ENCODE measurements around the gene UBP1.
"Not testable (repeated sequence)": the region's sequence is repeated elsewhere in the genome, so short reads cannot be mapped to it uniquely, and the experiment has no call there.

The UBP1 gene

GRCh38 chr3:33433843-33434242 is 6.4 kb downstream of the UBP1 start:
- in situ Hi-C loops (cut with MboI; ENCODE audit: low sequenced_read_pairs, unreplicated experiment) = no loop called here
- no peak for DNase-seq (ENCODE audit: low spot score)
- TF ChIP-seq, protein P1, sequence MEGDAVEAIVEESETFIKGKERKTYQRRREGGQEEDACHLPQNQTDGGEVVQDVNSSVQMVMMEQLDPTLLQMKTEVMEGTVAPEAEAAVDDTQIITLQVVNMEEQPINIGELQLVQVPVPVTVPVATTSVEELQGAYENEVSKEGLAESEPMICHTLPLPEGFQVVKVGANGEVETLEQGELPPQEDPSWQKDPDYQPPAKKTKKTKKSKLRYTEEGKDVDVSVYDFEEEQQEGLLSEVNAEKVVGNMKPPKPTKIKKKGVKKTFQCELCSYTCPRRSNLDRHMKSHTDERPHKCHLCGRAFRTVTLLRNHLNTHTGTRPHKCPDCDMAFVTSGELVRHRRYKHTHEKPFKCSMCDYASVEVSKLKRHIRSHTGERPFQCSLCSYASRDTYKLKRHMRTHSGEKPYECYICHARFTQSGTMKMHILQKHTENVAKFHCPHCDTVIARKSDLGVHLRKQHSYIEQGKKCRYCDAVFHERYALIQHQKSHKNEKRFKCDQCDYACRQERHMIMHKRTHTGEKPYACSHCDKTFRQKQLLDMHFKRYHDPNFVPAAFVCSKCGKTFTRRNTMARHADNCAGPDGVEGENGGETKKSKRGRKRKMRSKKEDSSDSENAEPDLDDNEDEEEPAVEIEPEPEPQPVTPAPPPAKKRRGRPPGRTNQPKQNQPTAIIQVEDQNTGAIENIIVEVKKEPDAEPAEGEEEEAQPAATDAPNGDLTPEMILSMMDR (IDR thresholded peaks at IDR 0.05; ENCODE audit: borderline replicate concordance, control extremely low read depth, extremely low read depth, insufficient read depth, missing control alignments) = no peak

- TF ChIP-seq, protein P1 (IDR thresholded peaks at IDR 0.05; ENCODE audit: borderline replicate concordance, control extremely low read depth, extremely low read depth, insufficient read depth, missing control alignments) = no peak
- DNase-seq (ENCODE audit: low spot score) = no peak
- in situ Hi-C loops (cut with MboI; ENCODE audit: low sequenced_read_pairs, unreplicated experiment) = no loop called here
Observed at GRCh38 chr3:33430571-33430970, 9.6 kb downstream of the UBP1 start.

- in situ Hi-C loops (cut with MboI; ENCODE audit: low sequenced_read_pairs, unreplicated experiment) = no loop called here
- TF ChIP-seq, protein P1 (IDR thresholded peaks at IDR 0.05; ENCODE audit: borderline replicate concordance, control extremely low read depth, extremely low read depth, insufficient read depth, missing control alignments) = no peak
- no peak for DNase-seq (ENCODE audit: low spot score)
Observed at GRCh38 chr3:33430061-33430460, 10.1 kb downstream of the UBP1 start.

DNA sequence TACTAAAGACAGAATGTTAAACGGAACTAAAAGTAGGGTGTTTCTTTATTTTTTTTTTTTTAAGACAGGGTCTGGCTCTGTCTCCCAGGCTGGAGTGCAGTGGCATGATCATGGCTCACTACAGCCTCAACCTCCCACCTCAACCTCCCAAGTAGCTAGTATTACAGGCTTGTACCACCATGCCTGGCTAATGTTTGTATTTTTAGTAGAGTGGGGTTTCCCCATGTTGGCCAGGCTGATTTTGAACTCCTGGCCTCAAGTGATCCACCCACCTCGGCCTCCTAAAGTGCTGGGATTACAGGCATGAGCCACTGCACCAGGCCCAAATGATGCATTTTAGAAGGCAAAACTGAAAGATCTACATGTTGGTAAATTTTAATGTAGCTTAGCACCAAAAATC is 10.9 kb downstream of the UBP1 start:
- in situ Hi-C loops (cut with MboI; ENCODE audit: low sequenced_read_pairs, unreplicated experiment); DNase-seq (ENCODE audit: low spot score): not testable (repeated sequence)

DNA sequence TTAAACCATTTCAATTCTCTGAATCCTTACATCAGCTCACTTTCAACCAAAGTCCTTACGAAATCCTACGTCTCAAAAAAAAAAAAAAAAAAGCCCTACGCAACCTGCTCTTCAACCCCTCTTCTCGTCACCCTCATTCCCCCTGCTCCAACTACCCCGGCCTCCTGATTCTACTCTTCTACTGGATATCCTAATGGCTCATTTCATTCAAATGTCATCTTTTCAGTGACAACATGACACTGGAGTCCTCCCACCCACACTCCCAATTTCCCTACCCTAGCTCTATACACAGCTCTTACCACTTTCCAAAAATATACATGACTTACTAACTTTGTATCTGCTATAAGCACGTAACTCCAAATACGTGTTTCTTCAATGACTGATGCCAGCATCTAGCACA is 11.5 kb downstream of the UBP1 start:
- TF ChIP-seq, protein P1 (IDR thresholded peaks at IDR 0.05; ENCODE audit: borderline replicate concordance, control extremely low read depth, extremely low read depth, insufficient read depth, missing control alignments) = no peak
- DNase-seq (ENCODE audit: low spot score) = no peak
- in situ Hi-C loops (cut with MboI; ENCODE audit: low sequenced_read_pairs, unreplicated experiment) = no loop called here

DNA sequence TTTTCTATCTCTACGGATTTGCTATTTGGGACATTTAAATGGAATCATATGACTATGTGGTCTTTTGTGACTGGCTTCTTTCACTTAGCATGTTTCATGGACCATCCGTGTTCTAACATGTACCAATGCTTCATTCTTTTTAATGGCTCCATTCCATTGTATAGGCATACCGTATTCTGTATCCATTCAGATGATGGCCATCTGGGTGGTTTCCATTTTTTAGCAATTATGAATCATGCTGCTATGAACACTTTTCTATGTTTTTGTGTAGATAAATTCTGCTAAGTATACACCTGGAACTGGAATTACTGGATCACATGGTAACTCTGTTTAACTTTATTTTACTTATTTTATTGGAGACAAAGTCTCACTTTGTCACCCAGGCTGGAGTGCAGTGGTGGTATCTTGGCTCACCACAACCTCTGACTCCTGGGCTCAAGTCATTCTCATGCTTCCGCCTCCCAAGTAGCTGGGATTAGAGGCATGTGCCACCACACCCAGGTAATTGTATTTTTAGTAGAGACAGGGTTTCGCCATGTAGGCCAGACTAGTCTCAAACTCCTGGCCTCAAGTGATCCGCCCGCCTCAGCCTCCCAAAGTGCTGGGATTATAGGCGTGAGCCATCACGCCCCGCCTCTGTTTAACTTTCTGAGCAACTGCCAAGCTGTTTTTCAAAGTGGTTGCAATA is 13.4 kb downstream of the UBP1 start:
- in situ Hi-C loops (cut with MboI; ENCODE audit: low sequenced_read_pairs, unreplicated experiment) = no loop called here
- DNase-seq (ENCODE audit: low spot score) = no peak
- TF ChIP-seq, protein P1 (IDR thresholded peaks at IDR 0.05; ENCODE audit: borderline replicate concordance, control extremely low read depth, extremely low read depth, insufficient read depth, missing control alignments) = no peak

DNA sequence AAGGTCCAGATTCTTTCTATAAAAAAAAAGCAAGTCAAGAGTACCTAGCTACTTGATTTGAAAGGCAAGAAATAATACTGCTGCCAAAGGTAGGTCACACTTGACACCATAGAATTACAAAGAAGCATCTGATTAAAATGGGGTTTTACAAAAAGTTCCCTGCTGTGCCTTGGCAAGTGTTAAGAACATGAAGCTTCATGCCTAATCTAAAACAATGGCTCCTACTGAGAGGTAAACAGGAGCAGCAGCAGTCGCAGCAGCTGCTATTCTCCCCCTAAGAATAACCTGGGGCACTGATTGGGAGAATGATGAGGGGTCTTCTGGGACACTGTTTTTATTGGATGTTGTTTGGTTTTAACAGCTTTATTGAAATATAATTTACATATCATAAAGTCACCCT is 14.1 kb downstream of the UBP1 start:
- DNase-seq (ENCODE audit: low spot score) = no peak
- TF ChIP-seq, protein P1 (IDR thresholded peaks at IDR 0.05; ENCODE audit: borderline replicate concordance, control extremely low read depth, extremely low read depth, insufficient read depth, missing control alignments) = no peak
- in situ Hi-C loops (cut with MboI; ENCODE audit: low sequenced_read_pairs, unreplicated experiment) = no loop called here
